Endothelial cell of umbilical vein (primary cell): Measurements from ENCODE around the gene HOXB2. TPM values are rescaled to one million over a fixed set of nuclear protein-coding genes. Genes with fewer than 3 reads are reported as not detected.

Experiments
- BruUV-seq: library from RNA; stranded (reverse); fragments of 400-500 nt; replicated peaks from 2 replicates; lab custom pipeline; 2021; lab: Mats Ljungman, UMichigan
- CTCF ChIA-PET: fragments of 300-600, 350-600 bp; sonication (Branson Sonifier 250); formaldehyde crosslinking; loops from one replicate; lab custom pipeline; 2021; ENCODE audit warnings: antibody characterized with exemption, inconsistent platforms; lab: Charles Lee
- POLR2A ChIA-PET: fragments of 300-600, 350-600 bp; sonication (Branson Sonifier 250); formaldehyde crosslinking; loops from one replicate; lab custom pipeline; 2021; ENCODE audit warnings: antibody characterized with exemption, inconsistent platforms; lab: Charles Lee
- DNase-seq: peaks from one replicate; pipeline ENCODE4 v3.0.0-alpha.2; 2011; ENCODE audit warnings: low read depth, low spot score
- FAIRE-seq: peaks from 2 replicates; lab custom pipeline; 2011; peaks lifted over from hg19 to GRCh38; lab: Jason Lieb, UNC
- H2AFZ ChIP-seq: 2 replicates; pipeline ENCODE4 v1.6.0; 2012; ENCODE audit warnings: low read depth, low read length, control low read depth, inconsistent platforms
- H3K27ac ChIP-seq: 2 replicates; pipeline ENCODE4 v1.5.1; 2011; ENCODE audit warnings: low read depth, mild to moderate bottlenecking, control low read depth, low read length, moderate library complexity; ENCODE audit not compliant: insufficient read depth
- H3K27me3 ChIP-seq, 2 experiments: 2 replicates each; pipeline versions ENCODE4 v1.6.0 to v1.6.1; 2011; ENCODE audit warnings: low read length in 2 of 2, mixed read lengths in 1 of 2; ENCODE audit not compliant: control insufficient read depth in 2 of 2, insufficient read depth in 2 of 2
- H3K36me3 ChIP-seq, 2 experiments: 2 replicates in 1 of 2; 3 replicates in 1 of 2; pipeline ENCODE4 v1.5.1; 2011; ENCODE audit warnings: low read length in 2 of 2, mild to moderate bottlenecking in 1 of 2, moderate library complexity in 1 of 2; ENCODE audit not compliant: control insufficient read depth in 2 of 2, insufficient read depth in 2 of 2; ENCODE audit errors: extremely low read depth in 1 of 2
- H3K4me1 ChIP-seq: 3 replicates; pipeline ENCODE4 v1.5.1; 2011; ENCODE audit warnings: mild to moderate bottlenecking, low read length; ENCODE audit not compliant: control insufficient read depth, insufficient read depth; ENCODE audit errors: extremely low read depth
- H3K4me2 ChIP-seq: 2 replicates; pipeline ENCODE4 v1.6.1; 2011; ENCODE audit warnings: low read length, control low read depth, mixed read lengths; ENCODE audit not compliant: insufficient read depth
- H3K4me3 ChIP-seq, 3 experiments: fragments of 200-600 bp in 1 of 3; sonication (generic), shearing (Covaris generic) in 1 of 3; replicated peaks in 1 of 3; 2 replicates each; pipeline ENCODE4 v1.5.1; 2011 to 2016; ENCODE audit warnings: control low read depth in 3 of 3, low read length in 3 of 3, mild to moderate bottlenecking in 2 of 3, inconsistent platforms in 1 of 3, low read depth in 1 of 3, moderate library complexity in 1 of 3; ENCODE audit not compliant: insufficient read depth in 1 of 3
- H3K79me2 ChIP-seq: 2 replicates; pipeline ENCODE4 v1.6.0; 2012; ENCODE audit warnings: low read length, inconsistent platforms; ENCODE audit not compliant: control insufficient read depth, insufficient read depth
- H3K9ac ChIP-seq: replicated peaks from 2 replicates; pipeline ENCODE3; 2011; ENCODE audit warnings: low read length, control low read depth; ENCODE audit not compliant: insufficient read depth; ENCODE audit errors: extremely low read depth
- H3K9me1 ChIP-seq: replicated peaks from 3 replicates; pipeline ENCODE4 v1.6.0; 2011; ENCODE audit warnings: mild to moderate bottlenecking, low read length; ENCODE audit not compliant: control insufficient read depth, insufficient read depth; ENCODE audit errors: extremely low read depth
- H3K9me3 ChIP-seq: replicated peaks from 2 replicates; pipeline ENCODE4 v1.5.1; 2012; ENCODE audit warnings: low read length, inconsistent platforms; ENCODE audit not compliant: control insufficient read depth, insufficient read depth
- H4K20me1 ChIP-seq: replicated peaks from 2 replicates; pipeline ENCODE3; 2011; ENCODE audit warnings: mild to moderate bottlenecking, low read length; ENCODE audit not compliant: control insufficient read depth, insufficient read depth; ENCODE audit errors: extremely low read depth
- EZH2 ChIP-seq: IDR thresholded peaks from 2 replicates; pipeline ENCODE4 v1.6.1; 2012; ENCODE audit warnings: borderline replicate concordance, low read depth, mild to moderate bottlenecking, moderate library complexity, low read length, inconsistent platforms; ENCODE audit not compliant: severe bottlenecking
- FOS ChIP-seq: IDR thresholded peaks from 2 replicates; pipeline ENCODE4 v1.6.1; 2011; ENCODE audit warnings: mild to moderate bottlenecking, low read length, moderate library complexity, borderline replicate concordance; ENCODE audit not compliant: insufficient read depth
- GATA2 ChIP-seq: IDR thresholded peaks from 2 replicates; pipeline ENCODE4 v1.7.0; 2011; ENCODE audit warnings: low read depth, mild to moderate bottlenecking, moderate library complexity, mixed read lengths, low read length; ENCODE audit not compliant: insufficient read length, insufficient read depth
- JUN ChIP-seq: IDR thresholded peaks from 2 replicates; pipeline ENCODE4 v1.6.1; 2011; ENCODE audit warnings: borderline replicate concordance, low read depth; ENCODE audit not compliant: insufficient read length, insufficient read depth
- MYC ChIP-seq: IDR thresholded peaks from one replicate; pipeline ENCODE4 v1.6.1; 2011; ENCODE audit warnings: mild to moderate bottlenecking, low read depth, low read length
- POLR2A ChIP-seq: IDR thresholded peaks from 2 replicates; pipeline ENCODE4 v1.6.1; 2012; ENCODE audit warnings: low read depth, mild to moderate bottlenecking, control low read depth, low read length
- POLR2AphosphoS5 ChIP-seq: IDR thresholded peaks from 2 replicates; pipeline ENCODE4 v1.6.1; 2012; ENCODE audit warnings: low read depth, mild to moderate bottlenecking, control low read depth, low read length, moderate library complexity; ENCODE audit not compliant: insufficient read depth
- dilution Hi-C: fragments of 300-500 bp; cut with MboI; formaldehyde crosslinking; loops from one replicate; pipeline ENCODE4 v1.15.0; 2019; ENCODE audit warnings: low sequenced_read_pairs; ENCODE audit not compliant: extremely low pct_ligation_motif_present
- intact Hi-C: fragments of 100-400 bp; cut with micrococcal nuclease; formaldehyde crosslinking; loops from one replicate; pipeline ENCODE4 v1.10.0; 2022
- polyA plus RNA-seq, 4 experiments: library from polyadenylated mRNA; depleted of rRNA in 3 of 4; stranded (reverse) in 3 of 4; unstranded in 1 of 4; fragments of >200 nt; gene quantifications; 2 replicates each; pipeline versions ENCODE4 v1.2.1 to v1.2.3, GENCODE V29; 2011 to 2012; ENCODE audit warnings: missing spikeins in 1 of 4
- total RNA-seq: library from RNA; stranded (reverse); gene quantifications from 2 replicates; pipeline ENCODE4 v1.2.3, GENCODE V29; 2021
- TF ChIP-seq, protein P1 (sequence below): IDR thresholded peaks from 2 replicates; pipeline ENCODE4 v1.6.1; 2011; ENCODE audit not compliant: insufficient read depth, insufficient read length
- TF ChIP-seq, protein P2 (sequence below), 2 donors: IDR thresholded peaks; 1 replicate in 1 of 2; 2 replicates in 1 of 2; pipeline ENCODE4 v1.5.1; 2011; ENCODE audit warnings: low read length in 2 of 2, mild to moderate bottlenecking in 2 of 2, moderate library complexity in 2 of 2, control low read depth in 1 of 2, inconsistent platforms in 1 of 2, low read depth in 1 of 2; ENCODE audit not compliant: insufficient read depth in 1 of 2; ENCODE audit errors: extremely low read depth in 1 of 2

Gene HOXB2
- total and polyA plus RNA-seq, 2 donors (not counting 3 experiments of a cell fraction or from before 2014, with no cell fraction given), result 14.1 to 23.3 TPM

DNA sequence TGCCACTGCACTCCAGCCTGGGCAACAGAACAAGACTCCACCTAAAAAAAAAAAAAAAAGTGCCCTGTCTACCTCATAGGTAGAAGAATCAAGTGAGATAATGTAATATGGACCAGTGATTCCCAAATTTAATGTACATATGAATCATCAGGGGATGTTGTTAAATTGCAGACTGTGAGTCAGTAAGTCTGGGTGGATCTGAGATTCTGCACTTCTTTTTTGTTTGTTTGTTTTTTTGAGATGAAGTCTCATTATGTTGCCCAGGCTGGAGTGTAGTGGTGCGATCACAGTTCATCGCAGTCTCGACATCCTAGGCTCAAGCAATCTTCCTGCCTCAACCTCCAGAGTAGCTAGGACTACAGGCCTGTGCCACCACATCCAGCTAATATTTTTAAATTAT is 45.7 kb downstream of the HOXB2 start:
- DNase-seq, result no peak
- CTCF ChIA-PET, result interaction anchor here (0.8 to 1.3 kb wide), 2 partner anchors 14 to 164 kb away, joined by 3 read pairs; no protein-coding TSS in a partner anchor
- H3K27ac ChIP-seq, result no peak overlapping the region
- no peak for FAIRE-seq
- H3K79me2 ChIP-seq, result no peaks in the 10 kb centered on the region
- H3K27me3 ChIP-seq, result peaks cover 3 to 10% of the 10 kb centered on the region in 2 experiments
- H3K4me1 ChIP-seq, result no peaks in the 10 kb centered on the region
- H3K36me3 ChIP-seq, result no peaks in the 10 kb centered on the region
- no peak overlapping the region for H2AFZ ChIP-seq
- POLR2A ChIA-PET, result no interaction called here
- no peak overlapping the region for H3K9ac ChIP-seq
- no peaks in the 10 kb centered on the region for H4K20me1 ChIP-seq
- dilution Hi-C loops, result no loop called here
- no peaks in the 10 kb centered on the region for H3K9me1 ChIP-seq
- H3K4me2 ChIP-seq, result no peak overlapping the region
- no peaks in the 10 kb centered on the region for H3K9me3 ChIP-seq
- intact Hi-C loops, result no loop called here
- no peak overlapping the region for H3K4me3 ChIP-seq
- TF ChIP-seq JUN (no peak), FOS (no peak), POLR2AphosphoS5 (no peak), MYC (no peak), POLR2A (no peak), GATA2 (no peak), EZH2 (no peak)
- TF ChIP-seq, protein P1, sequence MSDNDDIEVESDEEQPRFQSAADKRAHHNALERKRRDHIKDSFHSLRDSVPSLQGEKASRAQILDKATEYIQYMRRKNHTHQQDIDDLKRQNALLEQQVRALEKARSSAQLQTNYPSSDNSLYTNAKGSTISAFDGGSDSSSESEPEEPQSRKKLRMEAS, result no peak
- TF ChIP-seq, protein P2, sequence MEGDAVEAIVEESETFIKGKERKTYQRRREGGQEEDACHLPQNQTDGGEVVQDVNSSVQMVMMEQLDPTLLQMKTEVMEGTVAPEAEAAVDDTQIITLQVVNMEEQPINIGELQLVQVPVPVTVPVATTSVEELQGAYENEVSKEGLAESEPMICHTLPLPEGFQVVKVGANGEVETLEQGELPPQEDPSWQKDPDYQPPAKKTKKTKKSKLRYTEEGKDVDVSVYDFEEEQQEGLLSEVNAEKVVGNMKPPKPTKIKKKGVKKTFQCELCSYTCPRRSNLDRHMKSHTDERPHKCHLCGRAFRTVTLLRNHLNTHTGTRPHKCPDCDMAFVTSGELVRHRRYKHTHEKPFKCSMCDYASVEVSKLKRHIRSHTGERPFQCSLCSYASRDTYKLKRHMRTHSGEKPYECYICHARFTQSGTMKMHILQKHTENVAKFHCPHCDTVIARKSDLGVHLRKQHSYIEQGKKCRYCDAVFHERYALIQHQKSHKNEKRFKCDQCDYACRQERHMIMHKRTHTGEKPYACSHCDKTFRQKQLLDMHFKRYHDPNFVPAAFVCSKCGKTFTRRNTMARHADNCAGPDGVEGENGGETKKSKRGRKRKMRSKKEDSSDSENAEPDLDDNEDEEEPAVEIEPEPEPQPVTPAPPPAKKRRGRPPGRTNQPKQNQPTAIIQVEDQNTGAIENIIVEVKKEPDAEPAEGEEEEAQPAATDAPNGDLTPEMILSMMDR (IDR thresholded peaks at IDR 0.05; ENCODE audit: extremely low read depth in 1 of 2, insufficient read depth in 1 of 2, low read depth in 1 of 2, low read length in 2 of 2), result no peak
- BruUV-seq, result no TSS peak
